Astrocyte of the spinal cord (primary cell): ENCODE measurements around the gene ZNF541.

Source experiments
- DNase-seq: peaks from one replicate; pipeline ENCODE4 v3.0.0; 2011; ENCODE audit warnings: low read depth, low spot score
- H3K4me3 ChIP-seq: 2 replicates; pipeline ENCODE4 v1.5.1; 2011; ENCODE audit warnings: low read depth, mild to moderate bottlenecking, low read length, moderate library complexity
- in situ Hi-C: cut with HindIII; loops from 2 replicates; pipeline ENCODE4 v1.10.0; 2017; ENCODE audit warnings: low sequenced_read_pairs
- TF ChIP-seq, protein P1 (sequence below): IDR thresholded peaks from 2 replicates; pipeline ENCODE4 v1.5.1; 2012; ENCODE audit warnings: low read depth, mild to moderate bottlenecking, low read length, inconsistent platforms

The ZNF541 gene

DNA sequence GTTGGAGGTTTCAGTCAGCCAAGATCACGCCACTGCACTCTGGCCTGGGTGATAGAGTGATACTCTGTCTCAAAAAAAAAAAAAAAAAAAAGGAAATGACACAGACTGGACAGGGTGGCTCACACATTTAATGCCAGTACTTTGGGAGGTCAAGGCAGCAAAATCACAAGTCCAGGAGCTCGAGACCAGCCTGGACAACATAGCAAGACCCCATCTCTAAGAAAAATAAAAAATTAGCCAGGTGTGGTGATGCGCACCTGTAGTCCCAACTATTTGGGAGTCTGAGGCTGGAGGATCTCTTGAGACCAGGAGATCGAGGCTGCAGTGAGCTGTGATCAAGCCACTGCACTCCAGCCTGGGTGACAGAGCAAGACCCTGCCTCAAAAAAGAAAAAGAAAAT is 35.5 kb downstream of the ZNF541 start:
- TF ChIP-seq, protein P1, sequence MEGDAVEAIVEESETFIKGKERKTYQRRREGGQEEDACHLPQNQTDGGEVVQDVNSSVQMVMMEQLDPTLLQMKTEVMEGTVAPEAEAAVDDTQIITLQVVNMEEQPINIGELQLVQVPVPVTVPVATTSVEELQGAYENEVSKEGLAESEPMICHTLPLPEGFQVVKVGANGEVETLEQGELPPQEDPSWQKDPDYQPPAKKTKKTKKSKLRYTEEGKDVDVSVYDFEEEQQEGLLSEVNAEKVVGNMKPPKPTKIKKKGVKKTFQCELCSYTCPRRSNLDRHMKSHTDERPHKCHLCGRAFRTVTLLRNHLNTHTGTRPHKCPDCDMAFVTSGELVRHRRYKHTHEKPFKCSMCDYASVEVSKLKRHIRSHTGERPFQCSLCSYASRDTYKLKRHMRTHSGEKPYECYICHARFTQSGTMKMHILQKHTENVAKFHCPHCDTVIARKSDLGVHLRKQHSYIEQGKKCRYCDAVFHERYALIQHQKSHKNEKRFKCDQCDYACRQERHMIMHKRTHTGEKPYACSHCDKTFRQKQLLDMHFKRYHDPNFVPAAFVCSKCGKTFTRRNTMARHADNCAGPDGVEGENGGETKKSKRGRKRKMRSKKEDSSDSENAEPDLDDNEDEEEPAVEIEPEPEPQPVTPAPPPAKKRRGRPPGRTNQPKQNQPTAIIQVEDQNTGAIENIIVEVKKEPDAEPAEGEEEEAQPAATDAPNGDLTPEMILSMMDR: no peak
- no peak overlapping the region for H3K4me3 ChIP-seq
- no peak for DNase-seq
- in situ Hi-C loops: no loop called here

DNA sequence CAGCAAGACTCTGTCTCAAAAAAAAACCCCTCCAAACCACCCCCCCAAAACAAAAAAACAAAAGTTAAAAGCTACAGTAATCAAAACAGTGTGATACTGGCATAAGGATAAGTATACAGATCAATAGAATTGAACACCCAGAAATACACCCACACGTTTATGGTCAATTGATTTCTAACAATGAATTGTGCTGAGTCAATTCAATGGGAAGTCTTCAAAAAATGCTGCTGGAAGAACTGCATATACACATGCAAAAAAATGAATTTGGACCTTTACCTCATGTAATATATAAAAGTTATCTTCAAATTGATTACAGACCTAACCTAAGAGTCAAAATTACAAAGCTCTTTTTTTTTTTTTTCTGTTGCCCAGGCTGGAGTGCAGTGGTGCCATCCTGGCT is 38.3 kb downstream of the ZNF541 start:
- TF ChIP-seq, protein P1: no peak
- H3K4me3 ChIP-seq: no peak overlapping the region
- DNase-seq: no peak
- in situ Hi-C loops: no loop called here

DNA sequence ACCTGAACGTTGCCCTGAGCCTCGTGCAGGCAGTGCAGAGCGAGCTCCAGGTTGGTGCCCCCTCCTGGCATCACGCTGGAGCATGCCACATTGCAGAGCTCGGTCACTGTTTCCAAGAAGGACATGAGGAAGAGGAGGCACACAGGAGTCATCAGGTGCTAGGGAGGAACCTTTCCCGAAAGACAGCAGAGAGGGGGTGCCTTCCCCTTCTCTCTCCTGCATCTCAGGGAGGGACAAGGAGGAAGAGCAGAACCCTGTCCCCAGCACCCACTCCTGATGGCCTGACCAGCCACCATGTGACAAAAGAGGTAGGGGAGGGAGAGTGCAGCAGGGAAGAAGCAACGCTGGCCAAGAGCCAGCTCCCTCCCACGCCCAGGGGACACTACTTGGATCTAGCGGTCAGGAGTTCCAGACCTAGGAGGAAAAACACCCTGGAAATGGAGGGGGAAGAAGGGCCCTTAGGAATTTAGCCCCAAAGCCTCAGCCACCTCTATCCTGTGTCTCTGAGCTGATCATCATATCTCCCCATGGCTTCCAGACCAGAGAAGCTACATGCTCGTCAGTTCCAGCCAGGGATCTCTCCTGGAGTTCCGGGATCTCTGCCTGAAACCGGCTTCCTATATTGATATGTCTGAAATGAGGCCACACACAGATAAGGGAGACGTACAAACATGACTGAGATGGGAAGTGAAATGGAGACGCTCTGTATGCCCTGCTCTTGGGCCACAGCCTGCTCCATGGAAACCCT is 41.1 kb downstream of the ZNF541 start:
- in situ Hi-C loops: no loop called here
- TF ChIP-seq, protein P1: no peak

DNA sequence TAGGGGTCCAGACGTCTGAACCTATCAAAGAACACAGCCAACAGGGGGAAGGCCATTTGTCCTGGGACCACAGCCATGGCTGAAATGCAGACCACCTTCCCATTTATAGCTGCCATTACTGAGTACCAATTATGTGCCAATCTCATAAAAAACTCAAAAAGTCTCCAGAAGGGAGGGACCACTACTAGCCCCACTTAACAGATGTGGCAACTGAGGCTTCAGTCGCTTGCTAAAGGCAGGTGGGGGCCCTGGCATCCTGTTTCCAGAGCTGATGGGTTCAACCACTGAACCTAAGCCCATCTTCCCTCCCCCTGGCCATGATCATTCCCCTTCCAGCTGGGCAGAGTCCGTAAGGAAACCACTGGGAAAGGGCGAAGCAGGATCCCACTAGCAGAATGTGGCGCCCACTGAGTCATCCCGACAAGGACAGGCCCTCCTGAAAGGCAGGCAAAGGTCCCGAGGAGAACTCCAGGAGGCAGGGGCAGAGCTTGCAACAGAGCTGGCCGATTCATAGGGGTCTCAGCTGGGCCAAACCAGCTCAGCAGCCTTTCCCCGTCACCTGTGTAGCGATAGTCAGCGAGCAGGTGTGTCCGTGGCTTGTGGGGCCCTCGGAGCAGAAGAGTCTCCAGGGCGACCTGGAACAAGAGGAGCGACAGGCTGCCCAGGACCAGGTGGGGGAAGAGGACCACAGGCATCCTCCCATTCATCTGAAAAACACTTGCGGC is 43.8 kb downstream of the ZNF541 start:
- in situ Hi-C loops: no loop called here
- no peak overlapping the region for H3K4me3 ChIP-seq
- no peak for DNase-seq
- TF ChIP-seq, protein P1: no peak

More for the DNA sequence above, 41.1 kb downstream of the ZNF541 start:
- DNase-seq: no peak
- no peak overlapping the region for H3K4me3 ChIP-seq

DNA sequence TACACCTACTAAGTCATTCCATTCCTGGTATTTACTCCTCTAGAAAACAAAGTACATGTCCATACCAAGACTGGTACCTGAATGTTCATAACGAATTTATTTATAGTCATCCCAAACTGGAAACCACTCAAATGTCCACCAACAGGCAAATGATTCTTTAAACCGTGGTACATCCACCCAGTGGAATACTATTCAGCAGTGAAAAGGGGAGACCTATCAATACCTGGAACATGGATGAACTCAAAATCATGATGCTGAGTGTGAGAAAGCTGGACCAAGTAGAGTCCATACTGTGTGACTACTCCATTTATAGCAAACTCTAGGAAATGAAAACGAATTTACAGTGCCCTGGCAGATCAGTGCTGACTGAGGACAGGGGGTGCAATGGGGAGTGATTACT is 46.1 kb downstream of the ZNF541 start:
- TF ChIP-seq, protein P1: no peak
- no peak overlapping the region for H3K4me3 ChIP-seq
- in situ Hi-C loops: no loop called here
- no peak for DNase-seq

DNA sequence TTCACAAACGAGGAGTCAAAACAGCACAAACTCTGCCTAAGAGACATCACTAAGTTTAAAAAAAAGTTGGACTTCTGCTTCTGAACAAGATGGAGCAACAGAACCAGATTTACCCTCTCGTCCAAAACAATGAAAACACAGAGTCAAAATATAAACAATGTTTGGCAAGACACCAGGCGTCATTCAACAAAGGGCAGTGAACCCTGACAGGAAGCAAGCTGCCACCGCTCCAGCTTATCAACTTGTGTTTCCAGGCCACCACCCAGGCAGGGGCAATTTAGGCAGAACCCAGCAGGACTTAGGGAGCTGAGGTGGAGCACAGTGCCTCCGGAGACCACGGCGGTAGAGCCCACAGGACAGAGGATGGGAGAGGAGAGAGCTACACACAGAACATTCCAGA is 49.5 kb downstream of the ZNF541 start:
- TF ChIP-seq, protein P1: no peak
- in situ Hi-C loops: no loop called here
- DNase-seq: no peak
- no peak overlapping the region for H3K4me3 ChIP-seq
